GM10266 (cell line): ENCODE results near the gene ARHGDIG.
"Not testable (repeated sequence)": the region's sequence is repeated elsewhere in the genome, so short reads cannot be mapped to it uniquely, and the experiment has no call there.

ENCODE experiments used
- DNase-seq: peaks from one replicate; pipeline ENCODE4 v3.0.0; 2012; ENCODE audit errors: extremely low spot score
- CTCF ChIP-seq: IDR thresholded peaks from 2 replicates; pipeline ENCODE4 v1.5.1; 2012; ENCODE audit warnings: mild to moderate bottlenecking, low read depth; ENCODE audit not compliant: control insufficient read depth, insufficient read depth; ENCODE audit errors: missing control alignments

ARHGDIG gene

DNA sequence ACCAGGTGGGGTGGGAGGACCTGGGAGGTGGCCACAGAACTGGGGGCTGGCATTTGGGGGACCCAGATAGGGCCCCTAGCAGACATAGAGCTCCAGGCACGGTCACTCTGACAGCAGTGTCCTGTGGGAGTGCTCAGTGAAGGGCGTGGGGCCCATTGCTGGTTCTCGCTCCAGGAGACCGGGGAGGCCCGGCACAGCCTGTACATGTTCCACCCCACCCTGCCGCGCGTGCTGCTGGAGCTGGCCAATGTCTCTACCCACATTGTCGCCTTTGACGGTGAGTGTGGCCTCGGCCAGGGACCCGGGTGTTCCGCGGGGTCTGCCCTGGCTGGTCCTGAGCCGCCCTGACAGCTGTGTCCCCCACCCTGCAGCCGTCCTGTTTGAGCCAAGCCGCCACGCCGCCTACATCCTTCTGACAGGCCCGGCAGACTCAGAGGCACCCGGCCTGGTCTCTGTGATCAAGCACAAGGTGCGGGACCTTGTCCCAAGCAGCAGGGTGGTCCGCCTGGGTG, 15.9 kb upstream of the ARHGDIG start:
- no peak for TF ChIP-seq CTCF
- DNase-seq, result no peak

DNA sequence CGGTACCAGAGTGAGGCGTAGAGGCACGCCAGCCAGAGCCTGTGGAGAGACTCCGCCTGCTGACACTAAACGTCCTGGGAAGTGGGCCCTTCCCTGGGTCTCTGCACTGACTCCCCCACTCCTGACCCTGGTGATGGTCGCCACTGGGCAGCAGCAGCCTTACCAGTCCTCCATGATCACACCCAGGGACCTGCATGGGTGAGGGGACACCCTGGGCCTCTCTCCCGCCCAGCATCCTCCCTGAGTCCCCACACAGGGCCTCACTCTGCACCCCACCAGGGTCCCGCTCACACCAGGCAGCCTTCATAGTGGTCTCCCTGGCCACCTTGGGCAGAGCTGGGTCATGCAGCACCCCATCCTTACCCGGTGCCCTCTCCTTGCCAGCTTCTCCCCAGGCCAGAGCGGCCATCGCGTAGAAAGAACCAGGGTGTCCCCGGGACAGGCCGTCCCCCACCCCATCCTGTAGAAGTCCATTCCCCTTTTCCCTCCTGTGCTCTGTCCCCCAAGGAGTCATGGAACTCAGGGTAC, 15.3 kb upstream of the ARHGDIG start:
- no peak for DNase-seq
- TF ChIP-seq CTCF, result no peak

DNA sequence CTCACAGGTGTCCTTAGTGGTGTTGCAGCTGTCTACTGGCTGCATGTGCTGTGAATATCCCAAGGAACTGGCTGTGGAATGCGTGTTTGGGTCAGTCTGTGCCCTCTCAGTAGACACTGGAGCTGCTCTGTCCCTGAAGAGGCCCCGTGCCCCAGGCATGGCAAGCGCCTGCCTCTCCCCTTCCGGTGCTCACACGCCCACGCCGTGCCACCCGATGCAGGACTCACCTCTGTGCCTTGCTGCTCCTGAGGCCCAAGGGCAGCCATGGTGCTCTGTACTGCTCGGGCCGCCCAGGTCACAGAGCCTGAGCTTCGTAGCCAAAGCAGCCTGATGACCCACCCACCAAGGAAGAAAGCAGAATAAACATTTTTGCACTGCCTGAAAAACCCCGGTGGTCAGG, 14.7 kb upstream of the ARHGDIG start:
- no peak for TF ChIP-seq CTCF

GRCh38 chr16:266258-267164, 13.9 kb upstream of the ARHGDIG start:
- no peak for TF ChIP-seq CTCF
- no peak for DNase-seq

More for the DNA sequence above, 14.7 kb upstream of the ARHGDIG start:
- no peak for DNase-seq

- not testable (repeated sequence) for DNase-seq
Measured at GRCh38 chr16:267562-267961, 12.8 kb upstream of the ARHGDIG start.

DNA sequence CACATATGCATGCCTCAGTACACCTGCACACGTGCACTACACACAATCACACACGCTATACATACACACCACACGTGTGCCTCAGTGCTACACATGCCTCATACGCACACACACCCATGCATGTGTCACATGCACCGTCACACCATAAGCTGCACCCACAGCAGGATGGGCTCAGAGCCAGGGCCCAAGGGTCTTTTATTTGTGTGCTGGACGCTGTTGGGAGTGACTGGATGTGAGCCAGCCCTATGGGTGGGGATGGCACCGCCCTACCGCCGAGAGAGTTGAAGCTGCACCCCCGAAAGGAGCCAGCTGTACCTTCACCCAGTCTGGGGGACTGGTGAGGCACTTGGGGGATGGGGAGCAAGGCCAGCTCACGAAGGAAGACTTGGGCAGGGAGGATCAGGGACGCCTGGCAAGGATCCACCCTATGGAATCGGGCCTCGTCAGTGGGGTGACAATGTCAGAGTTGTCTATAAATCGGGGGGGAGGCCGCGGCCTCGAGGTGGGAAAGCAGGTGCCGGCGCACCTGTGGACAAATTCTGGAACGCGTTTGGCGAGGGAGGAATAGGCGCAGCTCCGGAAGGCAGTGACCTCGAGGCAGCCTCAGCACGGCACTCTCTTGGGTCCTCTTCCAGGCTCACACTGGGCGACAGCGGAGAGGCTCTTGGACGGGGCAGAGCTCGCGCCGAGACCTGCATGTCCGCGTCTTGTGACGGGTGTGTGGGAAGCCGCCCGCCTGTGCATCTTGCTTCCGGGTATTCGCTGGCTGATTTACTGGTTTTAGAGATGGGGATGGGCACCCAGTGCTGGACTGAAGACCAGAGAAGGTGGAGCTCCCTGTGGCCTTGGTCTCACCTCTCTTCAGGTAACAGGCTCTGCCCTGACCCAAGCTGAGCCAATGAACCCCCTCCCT, 12.0 kb upstream of the ARHGDIG start:
- no peak for TF ChIP-seq CTCF
- DNase-seq, result no peak

- no peak for TF ChIP-seq CTCF
- no peak for DNase-seq
Measured at GRCh38 chr16:269061-269796, 11.2 kb upstream of the ARHGDIG start.
